ENCODE data around the gene SNRNP48. TPM values are rescaled to one million over a fixed set of nuclear protein-coding genes. Genes with fewer than 3 reads are reported as not detected.

Gene SNRNP48
- polyA plus RNA-seq, 1 donor (not counting 4 experiments of a cell fraction or from before 2014, with no cell fraction given): 12.2 TPM

- no peak for FAIRE-seq
- Histone ChIP-seq H3K27me3 (ENCODE audit: control insufficient read depth, extremely low read depth, insufficient read depth, low read length) (no peaks in the 10 kb centered on the region), H2AFZ (ENCODE audit: control insufficient read depth, low read length) (no peak within 1 kb of the TSS), H3K4me2 (ENCODE audit: control insufficient read depth, extremely low read depth, insufficient read depth, low read depth, low read length) (peak within 1 kb of the TSS; percentile 95), H4K20me1 (ENCODE audit: control insufficient read depth, extremely low read depth, insufficient read depth, low read length) (peaks cover 16% of the 10 kb centered on the region), H3K4me3 (ENCODE audit: control insufficient read depth in 2 of 3, extremely low read depth in 1 of 3, insufficient read depth in 2 of 3, low read depth in 1 of 3, low read length in 3 of 3) (peak within 1 kb of the TSS; percentile 66 to 98 (median 97)), H3K4me1 (ENCODE audit: control insufficient read depth, extremely low read depth, insufficient read depth, low read length) (peaks cover 30% of the 10 kb centered on the region), H3K36me3 (ENCODE audit: control insufficient read depth in 2 of 2, extremely low read depth in 1 of 2, insufficient read depth in 2 of 2, low read length in 2 of 2) (peaks cover 0 to 11% of the 10 kb centered on the region in 2 experiments), H3K79me2 (ENCODE audit: control insufficient read depth, insufficient read depth, low read length) (peaks cover 50% of the 10 kb centered on the region), H3K9me3 (ENCODE audit: control insufficient read depth, low read depth, low read length) (no peaks in the 10 kb centered on the region), H3K9ac (ENCODE audit: control insufficient read depth, extremely low read depth, insufficient read depth, low read length) (peak within 1 kb of the TSS; percentile 98), H3K27ac (ENCODE audit: control insufficient read depth, insufficient read depth, low read length) (peak within 1 kb of the TSS; percentile 97), H3K9me1 (ENCODE audit: control insufficient read depth, extremely low read depth, insufficient read depth, low read length) (no peaks in the 10 kb centered on the region)
- DNase-seq (ENCODE audit: low read depth, low spot score): no peak
- TF ChIP-seq EZH2 (IDR thresholded peaks at IDR 0.05; ENCODE audit: low read length): no peak
- TF ChIP-seq, protein P1, sequence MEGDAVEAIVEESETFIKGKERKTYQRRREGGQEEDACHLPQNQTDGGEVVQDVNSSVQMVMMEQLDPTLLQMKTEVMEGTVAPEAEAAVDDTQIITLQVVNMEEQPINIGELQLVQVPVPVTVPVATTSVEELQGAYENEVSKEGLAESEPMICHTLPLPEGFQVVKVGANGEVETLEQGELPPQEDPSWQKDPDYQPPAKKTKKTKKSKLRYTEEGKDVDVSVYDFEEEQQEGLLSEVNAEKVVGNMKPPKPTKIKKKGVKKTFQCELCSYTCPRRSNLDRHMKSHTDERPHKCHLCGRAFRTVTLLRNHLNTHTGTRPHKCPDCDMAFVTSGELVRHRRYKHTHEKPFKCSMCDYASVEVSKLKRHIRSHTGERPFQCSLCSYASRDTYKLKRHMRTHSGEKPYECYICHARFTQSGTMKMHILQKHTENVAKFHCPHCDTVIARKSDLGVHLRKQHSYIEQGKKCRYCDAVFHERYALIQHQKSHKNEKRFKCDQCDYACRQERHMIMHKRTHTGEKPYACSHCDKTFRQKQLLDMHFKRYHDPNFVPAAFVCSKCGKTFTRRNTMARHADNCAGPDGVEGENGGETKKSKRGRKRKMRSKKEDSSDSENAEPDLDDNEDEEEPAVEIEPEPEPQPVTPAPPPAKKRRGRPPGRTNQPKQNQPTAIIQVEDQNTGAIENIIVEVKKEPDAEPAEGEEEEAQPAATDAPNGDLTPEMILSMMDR (optimal IDR thresholded peaks at IDR 0.05 in 1 of 3, IDR thresholded peaks at IDR 0.05 in 1 of 3, conservative IDR thresholded peaks at IDR 0.05 in 1 of 3; ENCODE audit: extremely low read depth in 1 of 3, insufficient read depth in 2 of 3, low read length in 3 of 3): no peak
- dilution Hi-C loops (cut with MboI; ENCODE audit: extremely low pct_ligation_motif_present, low sequenced_read_pairs): no loop called here
Observed at GRCh38 chr6:7541175-7542064, 48.6 kb upstream of the SNRNP48 start, which contains the start of gene DSP. TSS of gene DSP (plus strand) at chr6:7541671. CDS start at chr6:7541916, 245 bp downstream.

DNA sequence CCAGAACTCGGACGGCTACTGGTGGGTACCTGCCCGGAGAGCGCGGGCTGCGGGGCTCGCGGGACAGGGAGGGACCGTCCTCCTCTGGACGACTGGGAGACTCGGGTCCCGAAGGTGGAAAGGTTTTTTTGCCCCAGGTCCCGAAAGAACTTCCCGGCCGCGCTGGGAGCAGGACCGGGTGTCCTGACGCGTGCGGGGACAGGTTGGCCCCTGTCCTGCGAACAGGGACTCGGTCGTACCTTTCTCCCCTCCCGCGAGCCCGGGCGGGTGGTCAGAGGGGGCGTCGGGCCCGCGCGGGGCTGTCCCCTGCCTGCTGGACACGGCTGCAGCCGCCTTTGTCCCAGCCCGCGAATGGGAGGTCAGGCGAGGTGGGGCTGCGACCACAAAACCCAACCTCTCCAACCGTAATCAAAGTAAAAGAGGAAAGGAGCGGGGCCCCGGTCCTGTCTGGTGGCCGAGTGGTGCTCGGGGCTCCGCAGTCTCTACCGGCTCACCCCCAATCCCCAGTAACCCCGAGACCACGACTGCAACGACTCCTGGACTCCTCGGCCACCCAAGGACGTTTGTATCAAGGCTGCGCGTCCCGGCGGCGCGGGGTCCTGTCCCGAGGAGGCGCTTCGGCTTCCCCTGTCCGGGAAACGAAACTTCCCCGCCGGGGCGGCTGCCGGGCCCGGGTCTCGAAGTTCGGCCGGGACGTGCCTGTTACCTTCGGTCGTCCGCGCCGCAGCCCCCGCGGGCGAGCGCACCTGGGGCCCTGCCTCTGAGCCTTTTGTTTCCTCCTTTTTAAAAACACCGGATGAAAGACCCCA is 47.7 kb upstream of the SNRNP48 start:
- TF ChIP-seq, protein P1 (optimal IDR thresholded peaks at IDR 0.05 in 1 of 3, IDR thresholded peaks at IDR 0.05 in 1 of 3, conservative IDR thresholded peaks at IDR 0.05 in 1 of 3; ENCODE audit: extremely low read depth in 1 of 3, insufficient read depth in 2 of 3, low read length in 3 of 3): no peak
- no peak for TF ChIP-seq EZH2 (IDR thresholded peaks at IDR 0.05; ENCODE audit: low read length)
- FAIRE-seq (no peak), DNase-seq (ENCODE audit: low read depth, low spot score) (no peak)
- Histone ChIP-seq H2AFZ (ENCODE audit: control insufficient read depth, low read length) (no peak overlapping the region), H3K4me2 (ENCODE audit: control insufficient read depth, extremely low read depth, insufficient read depth, low read depth, low read length) (peak overlapping the region; percentile 5), H3K36me3 (ENCODE audit: control insufficient read depth in 2 of 2, extremely low read depth in 1 of 2, insufficient read depth in 2 of 2, low read length in 2 of 2) (peaks cover 0 to 17% of the 10 kb centered on the region in 2 experiments), H3K4me1 (ENCODE audit: control insufficient read depth, extremely low read depth, insufficient read depth, low read length) (peaks cover 38% of the 10 kb centered on the region), H3K79me2 (ENCODE audit: control insufficient read depth, insufficient read depth, low read length) (peaks cover 58% of the 10 kb centered on the region), H3K9me1 (ENCODE audit: control insufficient read depth, extremely low read depth, insufficient read depth, low read length) (no peaks in the 10 kb centered on the region), H3K27me3 (ENCODE audit: control insufficient read depth, extremely low read depth, insufficient read depth, low read length) (no peaks in the 10 kb centered on the region), H3K9me3 (ENCODE audit: control insufficient read depth, low read depth, low read length) (no peaks in the 10 kb centered on the region), H4K20me1 (ENCODE audit: control insufficient read depth, extremely low read depth, insufficient read depth, low read length) (peaks cover 22% of the 10 kb centered on the region), H3K27ac (ENCODE audit: control insufficient read depth, insufficient read depth, low read length) (peak overlapping the region; percentile 97), H3K9ac (ENCODE audit: control insufficient read depth, extremely low read depth, insufficient read depth, low read length) (peak overlapping the region; percentile 98), H3K4me3 (ENCODE audit: control insufficient read depth in 2 of 3, extremely low read depth in 1 of 3, insufficient read depth in 2 of 3, low read depth in 1 of 3, low read length in 3 of 3) (peak overlapping the region; percentile 66 to 98 (median 97))
- dilution Hi-C loops (cut with MboI; ENCODE audit: extremely low pct_ligation_motif_present, low sequenced_read_pairs): no loop called here
